ENCODE data around the gene TMEM127.

DNA sequence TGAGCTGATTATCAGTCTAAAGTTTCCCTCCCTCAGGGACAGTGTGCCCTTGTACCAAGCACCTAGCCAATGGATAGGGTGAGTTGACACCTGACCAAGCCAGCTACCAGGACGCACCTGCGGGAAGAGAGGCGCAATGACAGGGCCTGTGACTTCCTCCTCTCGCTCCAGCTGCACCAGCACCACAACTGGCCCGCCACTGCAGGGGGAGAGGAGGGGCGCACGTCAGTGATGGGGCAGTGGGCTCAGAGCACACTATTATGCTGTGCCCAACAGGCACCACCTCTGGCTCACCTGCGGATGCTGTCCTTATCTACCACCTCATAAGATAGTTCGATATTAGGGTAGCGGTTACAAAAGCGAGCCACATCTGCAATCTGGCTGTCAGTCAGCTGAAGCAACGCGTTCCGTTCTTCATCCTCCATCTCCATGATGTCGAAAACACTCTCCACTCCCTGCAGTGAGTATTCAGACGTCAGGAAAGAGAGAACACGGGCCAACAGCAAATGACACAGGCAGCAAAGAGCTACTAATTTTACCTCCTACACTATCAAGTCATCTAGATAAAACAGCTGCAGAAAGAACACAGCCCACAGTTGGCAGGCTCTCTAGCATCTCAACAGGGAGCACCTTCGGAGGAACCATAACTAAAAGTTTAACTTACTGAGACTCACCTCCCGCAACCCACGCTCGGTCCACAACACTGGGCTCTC is 11.1 kb upstream of the TMEM127 start:
- no peak for TF ChIP-seq POLR2A (IDR thresholded peaks at IDR 0.05)
- TF ChIP-seq, protein P1, sequence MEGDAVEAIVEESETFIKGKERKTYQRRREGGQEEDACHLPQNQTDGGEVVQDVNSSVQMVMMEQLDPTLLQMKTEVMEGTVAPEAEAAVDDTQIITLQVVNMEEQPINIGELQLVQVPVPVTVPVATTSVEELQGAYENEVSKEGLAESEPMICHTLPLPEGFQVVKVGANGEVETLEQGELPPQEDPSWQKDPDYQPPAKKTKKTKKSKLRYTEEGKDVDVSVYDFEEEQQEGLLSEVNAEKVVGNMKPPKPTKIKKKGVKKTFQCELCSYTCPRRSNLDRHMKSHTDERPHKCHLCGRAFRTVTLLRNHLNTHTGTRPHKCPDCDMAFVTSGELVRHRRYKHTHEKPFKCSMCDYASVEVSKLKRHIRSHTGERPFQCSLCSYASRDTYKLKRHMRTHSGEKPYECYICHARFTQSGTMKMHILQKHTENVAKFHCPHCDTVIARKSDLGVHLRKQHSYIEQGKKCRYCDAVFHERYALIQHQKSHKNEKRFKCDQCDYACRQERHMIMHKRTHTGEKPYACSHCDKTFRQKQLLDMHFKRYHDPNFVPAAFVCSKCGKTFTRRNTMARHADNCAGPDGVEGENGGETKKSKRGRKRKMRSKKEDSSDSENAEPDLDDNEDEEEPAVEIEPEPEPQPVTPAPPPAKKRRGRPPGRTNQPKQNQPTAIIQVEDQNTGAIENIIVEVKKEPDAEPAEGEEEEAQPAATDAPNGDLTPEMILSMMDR (IDR thresholded peaks at IDR 0.05): no peak
